ENCODE measurements around the gene DOCK11.
A peak's percentile ranks its signal among the peaks of the same experiment; 100 is the strongest.

DOCK11 gene

GRCh38 chrX:118717678-118718391 is 222.2 kb downstream of the DOCK11 start:
- H3K27ac ChIP-seq: no peak overlapping the region
- TF ChIP-seq CTCF (IDR thresholded peaks at IDR 0.05): no peak
- no peak overlapping the region for H3K4me3 ChIP-seq (ENCODE audit: low read depth, low read length)

GRCh38 chrX:118718737-118719136 is 223.1 kb downstream of the DOCK11 start:
- Histone ChIP-seq H3K79me2 (no peaks in the 10 kb centered on the region), H2AFZ (no peak overlapping the region), H3K4me3 (ENCODE audit: low read depth, low read length) (no peak overlapping the region), H3K4me2 (ENCODE audit: low read length) (no peak overlapping the region), H3K27me3 (ENCODE audit: control insufficient read depth, insufficient read depth, low read length) (no peaks in the 10 kb centered on the region), H3K9me3 (ENCODE audit: control insufficient read depth, low read length) (no peaks in the 10 kb centered on the region), H3K4me1 (no peaks in the 10 kb centered on the region), H3K36me3 (ENCODE audit: control insufficient read depth, insufficient read depth, low read length) (no peaks in the 10 kb centered on the region), H3K27ac (peak overlapping the region; percentile 32), H3K9ac (no peak overlapping the region)
- TF ChIP-seq CTCF (IDR thresholded peaks at IDR 0.05): no peak

More at GRCh38 chrX:118717678-118718391, 222.2 kb downstream of the DOCK11 start:
- Histone ChIP-seq H3K4me1 (no peaks in the 10 kb centered on the region), H2AFZ (no peak overlapping the region), H3K9me3 (ENCODE audit: control insufficient read depth, low read length) (no peaks in the 10 kb centered on the region), H3K79me2 (no peaks in the 10 kb centered on the region), H3K9ac (no peak overlapping the region), H3K27me3 (ENCODE audit: control insufficient read depth, insufficient read depth, low read length) (no peaks in the 10 kb centered on the region), H3K4me2 (ENCODE audit: low read length) (no peak overlapping the region), H3K36me3 (ENCODE audit: control insufficient read depth, insufficient read depth, low read length) (no peaks in the 10 kb centered on the region)

- no peak overlapping the region for H3K4me2 ChIP-seq (ENCODE audit: low read length)
- H3K79me2 ChIP-seq: no peaks in the 10 kb centered on the region
- no peak overlapping the region for H3K27ac ChIP-seq
- no peak overlapping the region for H3K4me3 ChIP-seq (ENCODE audit: low read depth, low read length)
- no peaks in the 10 kb centered on the region for H3K27me3 ChIP-seq (ENCODE audit: control insufficient read depth, insufficient read depth, low read length)
- no peak overlapping the region for H2AFZ ChIP-seq
- no peaks in the 10 kb centered on the region for H3K9me3 ChIP-seq (ENCODE audit: control insufficient read depth, low read length)
- H3K36me3 ChIP-seq (ENCODE audit: control insufficient read depth, insufficient read depth, low read length): no peaks in the 10 kb centered on the region
- no peak overlapping the region for H3K9ac ChIP-seq
- H3K4me1 ChIP-seq: no peaks in the 10 kb centered on the region
- no peak for TF ChIP-seq CTCF (IDR thresholded peaks at IDR 0.05)
Observed at GRCh38 chrX:118720058-118720707, 224.6 kb downstream of the DOCK11 start.

- H2AFZ ChIP-seq: no peak overlapping the region
- H3K27ac ChIP-seq: no peak overlapping the region
Observed at GRCh38 chrX:118723376-118723775, 227.8 kb downstream of the DOCK11 start.

More at GRCh38 chrX:118723376-118723775, 227.8 kb downstream of the DOCK11 start:
- Histone ChIP-seq H3K9me3 (ENCODE audit: control insufficient read depth, low read length) (no peaks in the 10 kb centered on the region), H3K4me2 (ENCODE audit: low read length) (no peak overlapping the region), H3K27me3 (ENCODE audit: control insufficient read depth, insufficient read depth, low read length) (no peaks in the 10 kb centered on the region), H3K9ac (no peak overlapping the region), H3K4me1 (peaks cover 6% of the 10 kb centered on the region), H3K4me3 (ENCODE audit: low read depth, low read length) (no peak overlapping the region), H3K79me2 (no peaks in the 10 kb centered on the region), H3K36me3 (ENCODE audit: control insufficient read depth, insufficient read depth, low read length) (no peaks in the 10 kb centered on the region)
- TF ChIP-seq CTCF (IDR thresholded peaks at IDR 0.05): no peak

Data from parathyroid adenoma (tissue), 2 donors.